ENCODE measurements around the gene SMYD3. TPM values are rescaled to one million over a fixed set of nuclear protein-coding genes. Genes with fewer than 3 reads are reported as not detected.

SMYD3 gene
- total and polyA plus RNA-seq, 2 donors (not counting 3 experiments of a cell fraction or from before 2014, with no cell fraction given) = 16.0 to 32.1 TPM

- CTCF ChIA-PET = no interaction called here
- no peaks in the 10 kb centered on the region for H3K4me1 ChIP-seq (ENCODE audit: control insufficient read depth, extremely low read depth, insufficient read depth, low read length)
- H3K79me2 ChIP-seq (ENCODE audit: control insufficient read depth, insufficient read depth, low read length) = no peaks in the 10 kb centered on the region
- no peaks in the 10 kb centered on the region for H4K20me1 ChIP-seq (replicated peaks; ENCODE audit: control insufficient read depth, extremely low read depth, insufficient read depth, low read length)
- no peaks in the 10 kb centered on the region for H3K27me3 ChIP-seq (ENCODE audit: control insufficient read depth in 2 of 2, insufficient read depth in 2 of 2, low read length in 2 of 2)
- no TSS peak for BruUV-seq (replicated peaks)
- no peaks in the 10 kb centered on the region for H3K9me1 ChIP-seq (replicated peaks; ENCODE audit: control insufficient read depth, extremely low read depth, insufficient read depth, low read length)
- H3K4me2 ChIP-seq (ENCODE audit: insufficient read depth, low read length) = no peak overlapping the region
- no peaks in the 10 kb centered on the region for H3K9me3 ChIP-seq (replicated peaks; ENCODE audit: control insufficient read depth, insufficient read depth, low read length)
- H3K9ac ChIP-seq (replicated peaks; ENCODE audit: extremely low read depth, insufficient read depth, low read length) = no peak overlapping the region
- H3K4me3 ChIP-seq (replicated peaks in 1 of 3; ENCODE audit: insufficient read depth in 1 of 3, low read depth in 1 of 3, low read length in 3 of 3) = no peak overlapping the region
- H3K36me3 ChIP-seq (ENCODE audit: control insufficient read depth in 2 of 2, extremely low read depth in 1 of 2, insufficient read depth in 2 of 2, low read length in 2 of 2) = no peaks in the 10 kb centered on the region
- FAIRE-seq (no peak), DNase-seq (ENCODE audit: low read depth, low spot score) (no peak)
- intact Hi-C loops (cut with micrococcal nuclease) (no loop called here), dilution Hi-C loops (cut with MboI; ENCODE audit: extremely low pct_ligation_motif_present, low sequenced_read_pairs) (no loop called here)
- POLR2A ChIA-PET = no interaction called here
- H3K27ac ChIP-seq (ENCODE audit: insufficient read depth, low read depth, low read length) = no peak overlapping the region
- H2AFZ ChIP-seq (ENCODE audit: low read depth, low read length) = no peak overlapping the region
- TF ChIP-seq, protein P1, sequence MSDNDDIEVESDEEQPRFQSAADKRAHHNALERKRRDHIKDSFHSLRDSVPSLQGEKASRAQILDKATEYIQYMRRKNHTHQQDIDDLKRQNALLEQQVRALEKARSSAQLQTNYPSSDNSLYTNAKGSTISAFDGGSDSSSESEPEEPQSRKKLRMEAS (IDR thresholded peaks at IDR 0.05; ENCODE audit: insufficient read depth, insufficient read length) = no peak
- TF ChIP-seq, protein P2, sequence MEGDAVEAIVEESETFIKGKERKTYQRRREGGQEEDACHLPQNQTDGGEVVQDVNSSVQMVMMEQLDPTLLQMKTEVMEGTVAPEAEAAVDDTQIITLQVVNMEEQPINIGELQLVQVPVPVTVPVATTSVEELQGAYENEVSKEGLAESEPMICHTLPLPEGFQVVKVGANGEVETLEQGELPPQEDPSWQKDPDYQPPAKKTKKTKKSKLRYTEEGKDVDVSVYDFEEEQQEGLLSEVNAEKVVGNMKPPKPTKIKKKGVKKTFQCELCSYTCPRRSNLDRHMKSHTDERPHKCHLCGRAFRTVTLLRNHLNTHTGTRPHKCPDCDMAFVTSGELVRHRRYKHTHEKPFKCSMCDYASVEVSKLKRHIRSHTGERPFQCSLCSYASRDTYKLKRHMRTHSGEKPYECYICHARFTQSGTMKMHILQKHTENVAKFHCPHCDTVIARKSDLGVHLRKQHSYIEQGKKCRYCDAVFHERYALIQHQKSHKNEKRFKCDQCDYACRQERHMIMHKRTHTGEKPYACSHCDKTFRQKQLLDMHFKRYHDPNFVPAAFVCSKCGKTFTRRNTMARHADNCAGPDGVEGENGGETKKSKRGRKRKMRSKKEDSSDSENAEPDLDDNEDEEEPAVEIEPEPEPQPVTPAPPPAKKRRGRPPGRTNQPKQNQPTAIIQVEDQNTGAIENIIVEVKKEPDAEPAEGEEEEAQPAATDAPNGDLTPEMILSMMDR (IDR thresholded peaks at IDR 0.05; ENCODE audit: extremely low read depth in 1 of 2, insufficient read depth in 1 of 2, low read depth in 1 of 2, low read length in 2 of 2) = no peak
- TF ChIP-seq FOS (IDR thresholded peaks at IDR 0.05; ENCODE audit: borderline replicate concordance, insufficient read depth, low read length) = no peak
These were observed 307.9 kb downstream of the SMYD3 start for GRCh38 chr1:246199086-246199645.

GRCh38 chr1:246198115-246198816 lies 308.8 kb downstream of the SMYD3 start:
- dilution Hi-C loops (cut with MboI; ENCODE audit: extremely low pct_ligation_motif_present, low sequenced_read_pairs) = no loop called here
- no peak for DNase-seq (ENCODE audit: low read depth, low spot score)

More at GRCh38 chr1:246198115-246198816, 308.8 kb downstream of the SMYD3 start:
- Histone ChIP-seq H4K20me1 (replicated peaks; ENCODE audit: control insufficient read depth, extremely low read depth, insufficient read depth, low read length) (no peaks in the 10 kb centered on the region), H3K36me3 (ENCODE audit: control insufficient read depth in 2 of 2, extremely low read depth in 1 of 2, insufficient read depth in 2 of 2, low read length in 2 of 2) (no peaks in the 10 kb centered on the region), H3K9me1 (replicated peaks; ENCODE audit: control insufficient read depth, extremely low read depth, insufficient read depth, low read length) (no peaks in the 10 kb centered on the region), H3K27me3 (ENCODE audit: control insufficient read depth in 2 of 2, insufficient read depth in 2 of 2, low read length in 2 of 2) (no peaks in the 10 kb centered on the region), H3K79me2 (ENCODE audit: control insufficient read depth, insufficient read depth, low read length) (no peaks in the 10 kb centered on the region), H3K4me1 (ENCODE audit: control insufficient read depth, extremely low read depth, insufficient read depth, low read length) (no peaks in the 10 kb centered on the region), H3K9me3 (replicated peaks; ENCODE audit: control insufficient read depth, insufficient read depth, low read length) (no peaks in the 10 kb centered on the region), H3K27ac (ENCODE audit: insufficient read depth, low read depth, low read length) (no peak overlapping the region), H3K9ac (replicated peaks; ENCODE audit: extremely low read depth, insufficient read depth, low read length) (no peak overlapping the region), H3K4me2 (ENCODE audit: insufficient read depth, low read length) (no peak overlapping the region), H3K4me3 (replicated peaks in 1 of 3; ENCODE audit: insufficient read depth in 1 of 3, low read depth in 1 of 3, low read length in 3 of 3) (no peak overlapping the region), H2AFZ (ENCODE audit: low read depth, low read length) (no peak overlapping the region)
- CTCF ChIA-PET = no interaction called here
- intact Hi-C loops (cut with micrococcal nuclease) = no loop called here
- no TSS peak for BruUV-seq (replicated peaks)
- POLR2A ChIA-PET = no interaction called here
- TF ChIP-seq MYC (IDR thresholded peaks at IDR 0.05; ENCODE audit: low read depth, low read length) (no peak), POLR2A (IDR thresholded peaks at IDR 0.05; ENCODE audit: low read depth, low read length) (no peak), EZH2 (IDR thresholded peaks at IDR 0.05; ENCODE audit: borderline replicate concordance, low read depth, low read length, severe bottlenecking) (no peak), POLR2AphosphoS5 (IDR thresholded peaks at IDR 0.05; ENCODE audit: insufficient read depth, low read depth, low read length) (no peak), GATA2 (IDR thresholded peaks at IDR 0.05; ENCODE audit: insufficient read depth, insufficient read length, low read depth, low read length) (no peak), JUN (IDR thresholded peaks at IDR 0.05; ENCODE audit: borderline replicate concordance, insufficient read depth, insufficient read length, low read depth) (no peak), FOS (IDR thresholded peaks at IDR 0.05; ENCODE audit: borderline replicate concordance, insufficient read depth, low read length) (no peak)
- TF ChIP-seq, protein P1 (IDR thresholded peaks at IDR 0.05; ENCODE audit: insufficient read depth, insufficient read length) = no peak
- TF ChIP-seq, protein P2 (IDR thresholded peaks at IDR 0.05; ENCODE audit: extremely low read depth in 1 of 2, insufficient read depth in 1 of 2, low read depth in 1 of 2, low read length in 2 of 2) = no peak
- no peak for FAIRE-seq
